SU-DHL-6 (cell line): ENCODE data around the gene ITFG1.

Experiments
- CTCF ChIP-seq: fragments of 200-600 bp; sonication (generic); IDR thresholded peaks from one replicate; pipeline ENCODE4 v1.5.1; 2017; ENCODE audit warnings: antibody characterized with exemption, mild to moderate bottlenecking, low read length, moderate library complexity; ENCODE audit not compliant: insufficient read depth, poor library complexity, severe bottlenecking
- EZH2phosphoT487 ChIP-seq: fragments of 200-600 bp; sonication (generic), shearing (Covaris generic); conservative IDR thresholded peaks from 2 replicates; pipeline ENCODE4 v1.6.1; 2018; ENCODE audit warnings: mild to moderate bottlenecking, antibody characterized with exemption, low read length, moderate library complexity, mixed read lengths

- TF ChIP-seq CTCF (no peak), EZH2phosphoT487 (no peak)
Observed at GRCh38 chr16:47477679-47478078, 16.8 kb upstream of the ITFG1 start.
